Measurements from ENCODE around the gene TRAPPC6A.

- TF ChIP-seq CTCF (IDR thresholded peaks at IDR 0.05) (no peak), EP300 (IDR thresholded peaks at IDR 0.05) (no peak)
Observed at GRCh38 chr19:45223879-45224278, 45.8 kb upstream of the TRAPPC6A start.

Data from suprapubic skin (tissue), 3 donors.